Occipital lobe (tissue), 2 donors: ENCODE data around the gene OR6N1. TPM values are rescaled to one million over a fixed set of nuclear protein-coding genes. Genes with fewer than 3 reads are reported as not detected.

Experiments used
- DNase-seq: peaks from one replicate; lab custom pipeline; 2025; lab: John Stamatoyannopoulos, UW
- total RNA-seq: library from RNA; depleted of rRNA; stranded (reverse); fragments of >200 nt; gene quantifications from one replicate; pipeline ENCODE4 v1.2.3, GENCODE V29; 2014

The OR6N1 gene
- not detected for total RNA-seq

- no peak for DNase-seq
These were observed at the start of gene OR6N1 for GRCh38 chr1:158771950-158772866. Gene OR6N1, minus strand, starts transcription at chr1:158772195. Its CDS starts 5,513 bp downstream, at chr1:158766682.

GRCh38 chr1:158821723-158822122 lies 49.7 kb upstream of the OR6N1 start:
- DNase-seq = no peak

- DNase-seq = no peak
These were observed 47.8 kb upstream of the OR6N1 start for GRCh38 chr1:158819461-158820443.

GRCh38 chr1:158818975-158819431 lies 47.0 kb upstream of the OR6N1 start:
- peak; percentile 10 for DNase-seq

- DNase-seq = no peak
These were observed 46.6 kb upstream of the OR6N1 start for GRCh38 chr1:158818560-158818959.

GRCh38 chr1:158814970-158815369 lies 43.0 kb upstream of the OR6N1 start:
- no peak for DNase-seq

GRCh38 chr1:158813164-158813563 lies 41.2 kb upstream of the OR6N1 start:
- DNase-seq = no peak

GRCh38 chr1:158812336-158812735 lies 40.3 kb upstream of the OR6N1 start:
- no peak for DNase-seq

- DNase-seq = no peak
These were observed 38.3 kb upstream of the OR6N1 start for GRCh38 chr1:158810311-158810710.

- no peak for DNase-seq
These were observed 37.9 kb upstream of the OR6N1 start for GRCh38 chr1:158809862-158810261.

- no peak for DNase-seq
These were observed 37.3 kb upstream of the OR6N1 start for GRCh38 chr1:158809256-158809655.

- DNase-seq = no peak
These were observed 35.0 kb upstream of the OR6N1 start for GRCh38 chr1:158806916-158807536.

GRCh38 chr1:158803678-158804077 lies 31.7 kb upstream of the OR6N1 start:
- no peak for DNase-seq

GRCh38 chr1:158801396-158801795 lies 29.4 kb upstream of the OR6N1 start:
- DNase-seq = no peak

GRCh38 chr1:158800526-158800925 lies 28.5 kb upstream of the OR6N1 start:
- DNase-seq = no peak

- DNase-seq = no peak
These were observed 27.7 kb upstream of the OR6N1 start for GRCh38 chr1:158799689-158800088.

GRCh38 chr1:158798531-158798930 lies 26.5 kb upstream of the OR6N1 start:
- DNase-seq = no peak

GRCh38 chr1:158794247-158794646 lies 22.3 kb upstream of the OR6N1 start:
- no peak for DNase-seq

- DNase-seq = no peak
These were observed 21.6 kb upstream of the OR6N1 start for GRCh38 chr1:158793604-158794003.

- DNase-seq = no peak
These were observed 9.1 kb upstream of the OR6N1 start, which contains the start of gene OR6N2 for GRCh38 chr1:158781104-158781503. Gene OR6N2, minus strand, starts transcription at chr1:158781204. Its CDS starts 3,569 bp downstream, at chr1:158777635.

- no peak for DNase-seq
These were observed 17.6 kb downstream of the OR6N1 start, which contains the start of gene OR6K6 for GRCh38 chr1:158754420-158754819. Gene OR6K6, plus strand, starts transcription at chr1:158754720. Its CDS starts 168 bp downstream, at chr1:158754888.
